Measurements from ENCODE around the gene C11orf65.
"Not testable (repeated sequence)": the region's sequence is repeated elsewhere in the genome, so short reads cannot be mapped to it uniquely, and the experiment has no call there.

Gene C11orf65

GRCh38 chr11:108472681-108473080, 5.4 kb upstream of the C11orf65 start:
- DNase-seq (ENCODE audit: low read depth in 3 of 3), result no peak

DNA sequence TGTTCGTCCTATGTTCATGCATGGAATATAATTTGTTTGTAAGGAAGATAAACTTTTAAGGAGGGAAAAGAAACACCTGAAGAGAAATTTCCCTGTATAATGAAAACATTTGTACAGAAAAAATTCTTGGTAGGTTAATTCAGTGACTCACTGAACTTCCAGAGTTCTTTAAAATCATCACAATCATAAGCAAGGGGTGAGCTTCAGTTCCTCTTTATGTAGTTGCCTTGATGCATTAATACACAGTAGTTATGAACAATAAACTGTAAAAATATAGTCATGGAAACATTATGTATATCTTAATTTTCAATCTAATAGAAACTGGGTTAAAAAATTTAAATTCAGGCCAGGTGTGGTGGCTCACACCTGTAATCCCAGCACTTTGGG, 1.1 kb upstream of the C11orf65 start:
- no peak for DNase-seq (ENCODE audit: low read depth in 3 of 3)

DNA sequence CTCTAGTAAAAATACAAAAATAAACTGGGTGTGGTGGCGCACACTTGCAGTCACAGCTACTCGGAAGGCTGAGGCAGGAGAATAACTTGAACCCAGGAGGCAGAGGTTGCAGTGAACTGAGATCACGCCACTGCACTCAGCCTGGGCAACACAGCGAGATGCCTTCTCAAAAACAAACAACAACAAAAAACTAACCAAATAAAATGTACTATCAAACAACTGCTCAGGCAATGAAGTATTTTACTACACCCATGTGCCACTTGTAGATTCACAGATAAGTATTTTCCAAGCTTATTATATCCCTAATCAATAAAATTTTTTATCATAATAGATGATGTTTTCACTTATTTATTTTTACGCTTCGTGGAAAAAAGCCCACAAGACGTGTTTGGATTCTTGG, 924 bp downstream of the C11orf65 start:
- no peak for DNase-seq (ENCODE audit: low read depth in 3 of 3)

- DNase-seq (ENCODE audit: low read depth in 3 of 3), result no peak
Observed at GRCh38 chr11:108453207-108453835, 14.0 kb downstream of the C11orf65 start.

DNA sequence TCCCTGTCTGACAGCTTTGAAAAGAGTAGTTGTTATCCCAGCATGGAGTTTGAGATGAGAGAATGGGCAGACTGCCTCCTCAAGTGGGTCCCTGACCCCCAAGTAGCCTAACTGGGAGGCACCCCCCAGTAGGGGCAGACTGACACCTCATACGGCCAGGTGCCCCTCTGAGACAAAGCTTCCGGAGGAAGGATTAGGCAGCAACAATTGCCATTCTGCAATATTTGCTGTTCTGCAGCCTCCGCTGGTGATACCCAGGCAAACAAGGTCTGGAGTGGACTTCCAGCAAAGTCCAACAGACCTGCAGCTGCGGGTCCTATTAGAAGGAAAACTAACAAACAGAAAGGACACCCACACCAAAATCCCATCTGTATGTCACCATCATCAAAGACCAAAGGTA, 25.9 kb downstream of the C11orf65 start:
- not testable (repeated sequence) for DNase-seq (ENCODE audit: low read depth in 3 of 3)

- no peak for DNase-seq (ENCODE audit: low read depth in 3 of 3)
Observed at GRCh38 chr11:108436594-108436993, 30.7 kb downstream of the C11orf65 start.

- no peak for DNase-seq (ENCODE audit: low read depth in 3 of 3)
Observed at GRCh38 chr11:108435066-108435465, 32.3 kb downstream of the C11orf65 start.

GRCh38 chr11:108432783-108433182, 34.5 kb downstream of the C11orf65 start:
- no peak for DNase-seq (ENCODE audit: low read depth in 3 of 3)

DNA sequence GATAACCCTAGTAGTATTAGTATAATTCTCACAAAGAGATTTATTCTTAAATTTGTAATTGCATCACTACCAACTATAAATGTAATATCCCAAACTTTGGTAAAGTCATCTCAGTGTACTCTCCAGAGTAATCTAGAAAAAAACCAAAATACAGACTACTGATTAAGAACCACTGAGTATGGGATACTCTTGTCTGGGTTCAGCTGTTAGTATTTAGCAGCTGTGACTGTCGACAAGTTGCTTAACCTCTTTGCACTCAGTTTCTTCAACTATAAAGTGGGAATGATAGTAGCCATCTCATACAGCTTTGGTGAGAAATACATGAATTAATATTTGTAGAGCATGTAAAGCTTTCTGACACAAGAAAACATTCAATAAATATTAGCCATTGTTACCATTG, 35.3 kb downstream of the C11orf65 start:
- DNase-seq (ENCODE audit: low read depth in 3 of 3), result no peak

- DNase-seq (ENCODE audit: low read depth in 3 of 3), result no peak
Observed at GRCh38 chr11:108431370-108431769, 36.0 kb downstream of the C11orf65 start.

- peak in 1 of 3 experiments; percentile 6 for DNase-seq (ENCODE audit: low read depth in 3 of 3)
Observed at GRCh38 chr11:108417551-108417950, 49.8 kb downstream of the C11orf65 start.

DNA sequence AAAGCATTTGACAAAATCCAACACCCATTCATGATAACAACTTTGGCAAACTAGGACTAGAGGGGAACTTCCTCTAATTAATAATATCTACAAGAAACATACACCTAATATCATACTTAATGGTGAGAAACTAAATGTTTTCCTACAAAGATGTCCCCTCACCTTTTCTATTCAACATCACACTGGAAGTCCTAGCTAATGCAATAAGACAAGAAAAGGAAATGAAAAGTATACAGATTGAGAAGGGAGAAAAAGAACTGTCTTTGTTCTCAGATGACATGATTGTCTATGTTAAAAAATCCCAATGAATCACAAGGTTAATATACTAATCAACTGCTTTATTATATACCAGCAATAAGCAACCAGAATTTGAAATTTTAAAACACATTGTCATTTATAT, 52.4 kb downstream of the C11orf65 start:
- DNase-seq (ENCODE audit: low read depth in 3 of 3), result no peak

DNA sequence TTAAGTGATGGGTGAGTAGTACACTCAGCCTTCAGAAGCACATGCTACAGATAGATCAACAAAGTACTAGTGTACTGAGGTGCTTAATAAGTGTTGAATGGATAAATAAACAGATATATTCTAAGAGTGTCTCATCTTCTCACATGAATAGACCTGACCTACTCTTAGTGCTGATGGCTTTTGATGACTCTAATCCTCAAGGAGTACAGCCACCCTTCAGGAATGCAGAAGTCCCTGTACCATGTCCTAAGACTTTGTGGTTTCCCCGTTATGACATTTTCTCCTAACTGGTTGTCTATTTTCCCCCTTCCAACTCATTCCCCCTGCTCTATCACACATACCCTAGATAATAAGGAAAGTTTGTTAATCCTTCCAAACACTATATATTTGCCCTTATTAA, 61.6 kb downstream of the C11orf65 start:
- DNase-seq (ENCODE audit: low read depth in 3 of 3), result no peak

- DNase-seq (ENCODE audit: low read depth in 3 of 3), result no peak
Observed at GRCh38 chr11:108403052-108403451, 64.3 kb downstream of the C11orf65 start.

DNA sequence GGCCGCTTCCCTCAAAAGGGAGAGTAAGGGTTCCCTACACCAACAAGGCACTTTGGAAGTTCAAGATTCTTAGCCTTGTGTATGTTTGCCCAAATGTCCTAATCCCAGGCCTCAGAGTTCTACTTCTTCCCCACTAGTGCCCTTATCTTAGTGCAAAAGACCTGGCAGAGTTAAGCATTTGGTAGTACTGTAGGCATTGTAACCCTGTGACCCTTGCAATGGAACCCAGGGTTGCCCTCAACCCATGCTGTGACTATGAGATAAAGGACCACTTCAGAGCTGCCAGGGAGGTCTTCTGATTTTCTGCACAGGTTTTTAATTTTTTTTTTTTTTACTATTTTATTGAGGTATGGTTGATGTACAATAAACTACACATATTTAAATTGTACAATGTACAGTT, 65.1 kb downstream of the C11orf65 start:
- DNase-seq (ENCODE audit: low read depth in 3 of 3), result no peak

DNA sequence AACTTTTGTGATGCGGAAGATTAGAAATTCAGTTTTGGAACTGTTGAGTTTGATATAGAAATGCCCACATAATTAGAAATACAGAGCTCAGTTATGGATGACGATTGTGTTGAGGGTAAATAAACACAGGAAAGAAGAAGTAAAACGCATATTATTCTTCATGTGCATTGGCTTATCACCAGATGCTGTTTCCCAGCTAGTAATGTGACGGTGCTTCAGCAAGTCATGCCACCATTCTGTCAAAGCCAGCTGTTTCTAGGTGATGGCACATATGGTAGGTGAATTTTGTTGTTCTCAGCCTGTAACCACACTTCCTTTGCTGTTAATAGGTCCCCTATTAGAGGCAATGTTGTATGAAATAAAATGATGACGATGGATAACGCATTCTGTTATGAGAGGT, 68.9 kb downstream of the C11orf65 start:
- no peak for DNase-seq (ENCODE audit: low read depth in 3 of 3)

GRCh38 chr11:108396672-108397071, 70.7 kb downstream of the C11orf65 start:
- not testable (repeated sequence) for DNase-seq (ENCODE audit: low read depth in 3 of 3)

DNA sequence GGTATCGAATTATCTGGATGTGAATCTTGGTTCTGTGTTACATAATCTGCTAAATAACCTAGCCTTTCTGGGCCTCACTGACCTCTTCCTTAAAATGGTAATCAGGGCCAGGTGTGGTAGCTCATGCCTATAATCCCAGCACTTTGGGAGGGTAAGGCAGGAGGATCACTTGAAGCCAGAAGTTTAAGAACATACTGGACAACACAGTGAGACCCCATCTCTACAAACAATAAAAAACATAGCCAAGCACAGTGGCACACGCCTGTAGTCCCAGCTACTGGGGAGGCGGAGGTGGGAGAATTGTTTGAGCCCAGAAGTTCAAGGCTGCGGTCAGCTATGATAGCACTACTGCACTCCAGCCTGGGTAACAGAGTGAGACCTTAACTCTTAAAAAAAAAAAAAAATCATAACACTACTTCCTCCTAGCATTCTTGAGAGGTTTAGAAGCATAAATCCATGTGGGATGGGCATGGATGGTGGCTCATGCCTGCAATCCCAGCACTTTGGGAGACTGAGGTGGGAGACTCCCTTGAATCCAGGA, 72.5 kb downstream of the C11orf65 start:
- DNase-seq (ENCODE audit: low read depth in 3 of 3), result no peak

DNA sequence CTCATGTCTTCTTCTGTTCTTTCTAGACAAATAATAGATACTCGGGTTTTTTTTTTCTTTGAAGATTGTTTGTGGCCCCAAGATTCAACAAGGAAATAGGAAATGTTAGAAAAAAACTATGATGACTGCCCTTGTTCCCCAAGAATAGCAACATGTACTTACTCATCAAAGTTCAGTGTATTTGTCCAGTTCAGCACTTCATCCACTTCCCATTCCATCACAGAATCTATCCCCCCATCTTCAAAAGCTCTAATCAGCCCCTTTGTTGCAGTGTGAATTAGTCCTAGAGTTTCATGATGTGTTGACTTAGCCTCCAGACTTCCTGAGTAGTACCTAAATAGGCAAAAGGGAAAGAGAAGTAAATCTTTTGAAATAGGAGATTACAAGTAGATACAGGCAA, 74.3 kb downstream of the C11orf65 start:
- no peak for DNase-seq (ENCODE audit: low read depth in 3 of 3)

DNA sequence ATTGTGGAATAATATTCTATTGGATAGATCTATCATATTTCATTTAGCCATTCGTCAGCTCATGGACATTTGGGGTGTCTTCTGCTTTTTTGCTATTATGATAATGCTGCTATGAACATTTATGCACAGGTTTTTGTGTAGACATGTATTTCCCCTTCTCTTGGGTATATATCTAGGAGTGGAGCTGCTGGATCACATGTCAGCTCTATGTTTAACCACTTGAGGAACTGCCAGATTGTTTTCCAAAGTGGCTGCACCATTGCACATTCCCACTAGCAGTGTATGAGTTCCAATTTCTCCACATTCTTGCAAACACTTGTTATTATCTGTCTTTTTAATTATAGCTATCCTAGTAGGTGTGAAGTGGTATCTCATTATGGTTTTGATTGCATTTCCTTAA, 75.0 kb downstream of the C11orf65 start:
- no peak for DNase-seq (ENCODE audit: low read depth in 3 of 3)

- no peak for DNase-seq (ENCODE audit: low read depth in 3 of 3)
Observed at GRCh38 chr11:108388576-108388975, 78.8 kb downstream of the C11orf65 start.

DNA sequence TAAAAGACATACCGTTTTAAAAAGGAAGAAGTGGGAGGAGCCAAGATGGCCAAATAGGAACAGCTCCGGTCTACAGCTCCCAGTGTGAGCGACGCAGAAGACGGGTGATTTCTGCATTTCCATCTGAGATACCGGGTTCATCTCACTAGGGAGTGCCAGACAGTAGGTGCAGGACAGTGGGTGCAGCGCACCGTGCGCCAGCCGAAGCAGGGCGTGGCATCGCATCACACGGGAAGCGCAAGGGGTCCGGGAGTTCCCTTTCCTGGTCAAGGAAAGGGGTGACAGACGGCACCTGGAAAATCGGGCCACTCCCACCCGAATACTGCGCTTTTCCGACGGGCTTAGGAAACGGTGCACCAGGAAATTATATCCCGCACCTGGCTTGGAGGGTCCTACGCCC, 93.8 kb downstream of the C11orf65 start:
- not testable (repeated sequence) for DNase-seq (ENCODE audit: low read depth in 3 of 3)

DNA sequence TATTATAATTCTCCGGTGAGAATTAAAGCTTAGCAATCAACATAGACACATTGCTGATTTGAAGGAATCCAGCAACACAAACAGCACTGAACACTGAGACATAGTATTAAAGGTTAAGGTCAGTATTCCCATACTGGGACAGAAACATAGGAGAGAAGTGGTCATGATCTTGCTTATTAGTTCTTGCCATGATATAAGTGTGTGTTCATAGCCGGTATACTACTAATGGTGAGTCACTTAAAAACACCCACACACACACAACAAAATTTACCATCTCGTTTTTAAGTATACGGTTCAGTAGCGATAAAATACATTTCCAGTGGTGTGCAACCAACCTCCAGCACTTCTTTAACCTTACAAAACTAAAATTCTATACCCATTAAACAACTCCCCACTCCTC, 96.3 kb downstream of the C11orf65 start:
- DNase-seq (ENCODE audit: low read depth in 3 of 3), result no peak

DNA sequence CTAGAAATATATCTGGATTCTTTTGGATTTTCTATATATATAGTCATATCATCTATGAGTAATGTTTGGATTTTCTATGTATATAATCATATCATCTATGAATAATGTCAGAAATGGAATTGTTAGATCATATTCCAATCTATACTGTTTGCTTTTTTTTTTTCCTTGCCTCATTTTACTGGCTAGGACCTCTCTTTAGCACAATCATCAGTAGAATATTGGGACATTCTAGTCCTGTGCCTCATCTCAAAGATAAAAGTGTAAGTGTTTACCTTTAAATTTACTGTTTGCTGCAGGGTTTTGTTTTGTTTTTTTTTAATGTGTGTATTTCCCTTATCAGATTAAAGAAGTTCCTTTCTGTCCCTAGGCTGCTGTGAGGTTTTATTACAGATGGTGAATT, 97.0 kb downstream of the C11orf65 start:
- DNase-seq (ENCODE audit: low read depth in 3 of 3), result no peak
